Neural crest cell (in vitro differentiated cells): ENCODE measurements around the gene AUP1. TPM values are rescaled to one million over a fixed set of nuclear protein-coding genes. Genes with fewer than 3 reads are reported as not detected.

Experiments
- DNase-seq: peaks from one replicate; pipeline ENCODE4 v3.0.0; 2021; ENCODE audit warnings: low read depth, mixed read lengths, low spot score
- H3K27ac Mint-ChIP-seq: one replicate; pipeline ENCODE4 v1.8.0; 2021; ENCODE audit warnings: mild to moderate bottlenecking, mixed read lengths; ENCODE audit not compliant: unreplicated experiment
- H3K27me3 Mint-ChIP-seq: 2 replicates; pipeline ENCODE4 v1.8.0; 2021; ENCODE audit warnings: low read depth, mild to moderate bottlenecking, mixed read lengths
- H3K36me3 Mint-ChIP-seq: 2 replicates; pipeline ENCODE4 v1.8.0; 2021; ENCODE audit warnings: low read depth, mild to moderate bottlenecking, mixed read lengths
- H3K4me1 Mint-ChIP-seq: 2 replicates; pipeline ENCODE4 v1.8.0; 2021; ENCODE audit warnings: mixed read lengths
- H3K4me3 Mint-ChIP-seq: one replicate; pipeline ENCODE4 v1.8.0; 2021; ENCODE audit warnings: mild to moderate bottlenecking, mixed read lengths
- H3K9me3 Mint-ChIP-seq: 2 replicates; pipeline ENCODE4 v1.8.0; 2021; ENCODE audit warnings: mixed read lengths
- total RNA-seq: library from RNA; stranded (reverse); gene quantifications from 2 replicates; pipeline ENCODE4 v1.2.1, GENCODE V29; 2021
- TF ChIP-seq, protein P1 (sequence below): fragments of 200-600 bp; sonication (generic); conservative IDR thresholded peaks from 2 replicates; pipeline ENCODE4 v1.5.0; 2021; ENCODE audit warnings: antibody characterized with exemption, mild to moderate bottlenecking

Gene AUP1
- total RNA-seq, 1 donor from 2014 or later: 113 TPM

DNA sequence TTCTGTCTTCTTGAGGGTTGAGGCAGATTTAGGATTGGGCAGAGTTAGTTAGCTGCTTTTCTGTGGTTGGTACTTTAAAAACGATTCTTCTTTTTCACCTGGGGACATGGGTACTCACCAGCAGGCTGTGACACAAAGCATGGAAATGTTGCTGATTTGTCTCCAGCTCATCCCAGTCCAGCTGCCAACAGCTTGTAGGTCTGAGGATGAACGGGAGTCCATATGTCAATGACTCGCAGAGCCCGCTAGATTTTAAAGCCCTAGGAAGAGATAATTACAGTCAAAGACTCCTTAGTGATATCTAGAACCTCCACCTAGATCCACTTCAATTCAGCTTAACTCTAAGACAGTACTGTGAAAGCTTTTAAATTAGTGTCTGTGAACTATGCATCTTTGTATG lies 45.8 kb upstream of the AUP1 start:
- H3K36me3 Mint-ChIP-seq: no peaks in the 10 kb centered on the region
- no peaks in the 10 kb centered on the region for H3K9me3 Mint-ChIP-seq
- TF ChIP-seq, protein P1, sequence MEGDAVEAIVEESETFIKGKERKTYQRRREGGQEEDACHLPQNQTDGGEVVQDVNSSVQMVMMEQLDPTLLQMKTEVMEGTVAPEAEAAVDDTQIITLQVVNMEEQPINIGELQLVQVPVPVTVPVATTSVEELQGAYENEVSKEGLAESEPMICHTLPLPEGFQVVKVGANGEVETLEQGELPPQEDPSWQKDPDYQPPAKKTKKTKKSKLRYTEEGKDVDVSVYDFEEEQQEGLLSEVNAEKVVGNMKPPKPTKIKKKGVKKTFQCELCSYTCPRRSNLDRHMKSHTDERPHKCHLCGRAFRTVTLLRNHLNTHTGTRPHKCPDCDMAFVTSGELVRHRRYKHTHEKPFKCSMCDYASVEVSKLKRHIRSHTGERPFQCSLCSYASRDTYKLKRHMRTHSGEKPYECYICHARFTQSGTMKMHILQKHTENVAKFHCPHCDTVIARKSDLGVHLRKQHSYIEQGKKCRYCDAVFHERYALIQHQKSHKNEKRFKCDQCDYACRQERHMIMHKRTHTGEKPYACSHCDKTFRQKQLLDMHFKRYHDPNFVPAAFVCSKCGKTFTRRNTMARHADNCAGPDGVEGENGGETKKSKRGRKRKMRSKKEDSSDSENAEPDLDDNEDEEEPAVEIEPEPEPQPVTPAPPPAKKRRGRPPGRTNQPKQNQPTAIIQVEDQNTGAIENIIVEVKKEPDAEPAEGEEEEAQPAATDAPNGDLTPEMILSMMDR: no peak
- H3K4me1 Mint-ChIP-seq: peaks cover 20% of the 10 kb centered on the region
- DNase-seq: no peak
- no peak overlapping the region for H3K27ac Mint-ChIP-seq
- peaks cover 4% of the 10 kb centered on the region for H3K27me3 Mint-ChIP-seq
- no peak overlapping the region for H3K4me3 Mint-ChIP-seq

DNA sequence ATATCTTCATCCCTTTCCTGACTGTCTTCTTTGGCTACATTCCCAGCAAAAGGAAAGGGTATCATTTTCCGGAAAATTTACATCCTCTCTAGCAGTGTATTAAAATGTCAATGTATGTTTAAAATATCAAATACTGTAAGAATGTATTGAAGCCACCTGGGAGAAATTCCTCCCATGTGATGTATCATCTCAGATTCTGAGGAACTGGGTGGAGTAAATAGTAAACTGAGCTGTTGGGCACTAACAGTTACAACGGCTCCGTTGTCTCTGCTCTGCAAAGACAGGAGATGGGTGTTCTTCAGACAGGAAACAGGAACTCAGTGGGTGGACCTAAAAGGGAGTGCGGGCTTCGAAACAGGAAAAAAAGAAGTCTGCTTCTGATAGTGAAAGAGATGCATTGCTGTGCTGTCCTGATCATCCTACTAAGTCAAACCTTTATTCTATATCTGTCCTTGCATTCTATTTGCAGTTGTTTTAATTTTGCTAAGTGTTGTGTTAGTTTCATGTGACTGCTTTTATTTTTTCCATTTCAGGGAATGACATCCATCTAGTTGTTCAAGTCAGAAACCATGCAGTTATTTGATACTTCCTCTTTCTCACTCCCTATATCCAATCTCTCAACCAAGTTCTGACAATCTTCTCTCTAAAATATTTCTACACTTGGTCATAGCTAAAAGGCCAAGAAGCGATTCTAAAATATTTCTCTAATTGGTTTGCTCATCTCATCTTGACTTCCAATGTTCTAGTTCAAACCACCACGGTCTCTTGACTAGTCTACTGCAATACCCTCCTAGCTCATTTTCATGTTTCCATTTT lies 44.4 kb upstream of the AUP1 start:
- H3K4me1 Mint-ChIP-seq: peaks cover 20% of the 10 kb centered on the region
- no peak overlapping the region for H3K27ac Mint-ChIP-seq
- H3K9me3 Mint-ChIP-seq: no peaks in the 10 kb centered on the region
- TF ChIP-seq, protein P1: no peak
- H3K4me3 Mint-ChIP-seq: no peak overlapping the region
- no peak for DNase-seq
- peaks cover 3% of the 10 kb centered on the region for H3K27me3 Mint-ChIP-seq
- H3K36me3 Mint-ChIP-seq: no peaks in the 10 kb centered on the region

DNA sequence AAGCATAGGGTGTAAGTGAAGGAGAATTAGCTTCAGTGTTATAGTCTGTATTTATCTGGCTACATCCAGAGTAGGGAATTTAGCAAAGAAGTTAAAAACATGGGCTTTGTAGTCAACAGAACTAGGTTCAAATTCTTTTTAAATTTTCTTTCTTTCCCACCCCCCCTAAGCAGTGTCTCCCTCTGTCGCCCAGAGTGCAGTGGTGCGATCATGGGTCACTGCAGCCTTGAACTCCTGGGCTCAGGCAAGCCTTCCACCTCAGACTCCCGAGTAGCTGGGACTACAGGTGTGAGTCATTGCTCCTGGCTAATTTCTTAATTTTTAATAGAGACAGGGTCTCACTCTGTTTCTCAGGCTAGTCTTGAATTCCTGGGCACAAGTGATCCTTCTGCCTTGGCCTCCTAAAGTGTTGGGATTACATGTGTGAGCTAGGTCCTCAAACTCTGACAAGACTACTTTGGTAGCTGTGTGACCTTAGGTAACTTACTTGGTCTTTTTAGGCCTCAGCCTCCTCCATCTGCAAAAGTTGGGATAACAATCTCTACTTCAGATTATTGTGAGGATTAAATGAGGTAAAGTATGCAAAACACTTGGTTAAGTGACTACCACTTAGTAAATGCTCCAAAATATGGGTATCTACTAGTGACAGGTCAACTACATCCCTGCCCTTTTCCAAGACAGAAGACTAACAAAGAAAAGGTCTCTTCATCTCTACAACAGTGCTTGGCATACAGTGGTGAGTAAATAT lies 42.8 kb upstream of the AUP1 start:
- no peak overlapping the region for H3K27ac Mint-ChIP-seq
- H3K27me3 Mint-ChIP-seq: peaks cover 11% of the 10 kb centered on the region
- TF ChIP-seq, protein P1: peak; percentile 14
- DNase-seq: no peak
- H3K9me3 Mint-ChIP-seq: no peaks in the 10 kb centered on the region
- no peak overlapping the region for H3K4me3 Mint-ChIP-seq
- H3K36me3 Mint-ChIP-seq: no peaks in the 10 kb centered on the region
- H3K4me1 Mint-ChIP-seq: peaks cover 16% of the 10 kb centered on the region

DNA sequence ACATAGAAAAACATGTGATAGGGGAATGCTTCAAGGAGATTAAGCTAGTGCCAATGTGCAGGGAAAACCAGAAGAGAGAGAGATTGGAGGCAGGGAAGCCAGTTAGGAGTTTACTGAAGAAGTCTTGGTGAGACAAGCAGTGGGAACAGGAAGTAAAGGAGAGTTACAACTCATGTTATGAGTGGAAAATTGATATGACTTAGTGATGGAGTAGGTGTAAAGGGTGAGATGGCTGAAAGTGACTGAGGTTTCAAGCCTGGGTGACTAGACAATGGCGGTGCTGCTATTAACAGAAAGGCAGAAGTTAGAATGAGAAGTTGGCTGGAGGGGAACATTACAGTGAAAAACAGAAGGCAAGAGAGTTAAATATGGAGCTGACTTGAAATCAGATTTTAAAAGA lies 41.6 kb upstream of the AUP1 start:
- Mint-ChIP-seq H3K4me1 (peaks cover 13% of the 10 kb centered on the region), H3K27me3 (peaks cover 16% of the 10 kb centered on the region), H3K4me3 (no peak overlapping the region), H3K9me3 (no peaks in the 10 kb centered on the region), H3K27ac (no peak overlapping the region), H3K36me3 (no peaks in the 10 kb centered on the region)
- TF ChIP-seq, protein P1: no peak
- no peak for DNase-seq

DNA sequence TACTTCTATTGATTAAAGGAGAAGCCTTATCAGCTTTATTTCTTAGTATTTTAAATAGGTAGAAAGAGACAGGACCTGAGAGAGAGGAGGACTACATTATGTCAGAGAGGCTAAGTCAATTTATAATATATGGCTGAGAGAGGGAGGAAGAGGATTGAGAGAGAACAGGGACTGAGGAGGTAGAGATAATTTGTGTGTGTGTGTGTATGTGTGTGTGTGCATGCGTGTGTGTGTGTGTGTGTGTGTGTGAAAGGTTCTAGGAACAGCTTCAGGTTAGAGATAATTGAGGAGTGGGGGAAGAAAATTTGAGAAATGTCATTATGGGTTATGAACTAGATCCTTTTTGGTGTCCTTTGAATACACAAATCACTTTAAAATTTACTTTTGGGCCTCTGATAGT lies 40.2 kb upstream of the AUP1 start:
- Mint-ChIP-seq H3K9me3 (no peaks in the 10 kb centered on the region), H3K36me3 (no peaks in the 10 kb centered on the region), H3K27me3 (peaks cover 19% of the 10 kb centered on the region), H3K4me3 (no peak overlapping the region), H3K4me1 (peaks cover 12% of the 10 kb centered on the region), H3K27ac (no peak overlapping the region)
- TF ChIP-seq, protein P1: no peak
- DNase-seq: no peak
